PFSK-1 (cell line): ENCODE measurements around the gene RWDD3.

ENCODE experiments used
- FOXP2 ChIP-seq: optimal IDR thresholded peaks from 2 replicates; pipeline ENCODE3; 2011; ENCODE audit warnings: borderline replicate concordance, control low read depth, inconsistent platforms; ENCODE audit not compliant: insufficient read depth; ENCODE audit errors: extremely low read length, extremely low read depth
- SIN3A ChIP-seq: IDR thresholded peaks from 2 replicates; pipeline ENCODE4 v1.6.1; 2012; ENCODE audit warnings: mild to moderate bottlenecking, low read length, moderate library complexity, borderline replicate concordance; ENCODE audit not compliant: insufficient read depth
- TAF1 ChIP-seq: IDR thresholded peaks from 2 replicates; pipeline ENCODE4 v1.6.1; 2012; ENCODE audit warnings: low read length, control low read depth, borderline replicate concordance; ENCODE audit not compliant: insufficient read depth
- TF ChIP-seq, protein P1 (sequence below), 2 experiments: IDR thresholded peaks; 2 replicates each; pipeline versions ENCODE4 v1.6.1 to v1.8.0; 2011 to 2012; ENCODE audit warnings: low read depth in 2 of 2, low read length in 2 of 2, control low read depth in 1 of 2, inconsistent platforms in 1 of 2, mild to moderate bottlenecking in 1 of 2, moderate library complexity in 1 of 2; ENCODE audit not compliant: insufficient read depth in 1 of 2

GRCh38 chr1:95209291-95209690 is 24.7 kb upstream of the RWDD3 start:
- TF ChIP-seq FOXP2 (no peak), TAF1 (no peak), SIN3A (no peak)
- TF ChIP-seq, protein P1, sequence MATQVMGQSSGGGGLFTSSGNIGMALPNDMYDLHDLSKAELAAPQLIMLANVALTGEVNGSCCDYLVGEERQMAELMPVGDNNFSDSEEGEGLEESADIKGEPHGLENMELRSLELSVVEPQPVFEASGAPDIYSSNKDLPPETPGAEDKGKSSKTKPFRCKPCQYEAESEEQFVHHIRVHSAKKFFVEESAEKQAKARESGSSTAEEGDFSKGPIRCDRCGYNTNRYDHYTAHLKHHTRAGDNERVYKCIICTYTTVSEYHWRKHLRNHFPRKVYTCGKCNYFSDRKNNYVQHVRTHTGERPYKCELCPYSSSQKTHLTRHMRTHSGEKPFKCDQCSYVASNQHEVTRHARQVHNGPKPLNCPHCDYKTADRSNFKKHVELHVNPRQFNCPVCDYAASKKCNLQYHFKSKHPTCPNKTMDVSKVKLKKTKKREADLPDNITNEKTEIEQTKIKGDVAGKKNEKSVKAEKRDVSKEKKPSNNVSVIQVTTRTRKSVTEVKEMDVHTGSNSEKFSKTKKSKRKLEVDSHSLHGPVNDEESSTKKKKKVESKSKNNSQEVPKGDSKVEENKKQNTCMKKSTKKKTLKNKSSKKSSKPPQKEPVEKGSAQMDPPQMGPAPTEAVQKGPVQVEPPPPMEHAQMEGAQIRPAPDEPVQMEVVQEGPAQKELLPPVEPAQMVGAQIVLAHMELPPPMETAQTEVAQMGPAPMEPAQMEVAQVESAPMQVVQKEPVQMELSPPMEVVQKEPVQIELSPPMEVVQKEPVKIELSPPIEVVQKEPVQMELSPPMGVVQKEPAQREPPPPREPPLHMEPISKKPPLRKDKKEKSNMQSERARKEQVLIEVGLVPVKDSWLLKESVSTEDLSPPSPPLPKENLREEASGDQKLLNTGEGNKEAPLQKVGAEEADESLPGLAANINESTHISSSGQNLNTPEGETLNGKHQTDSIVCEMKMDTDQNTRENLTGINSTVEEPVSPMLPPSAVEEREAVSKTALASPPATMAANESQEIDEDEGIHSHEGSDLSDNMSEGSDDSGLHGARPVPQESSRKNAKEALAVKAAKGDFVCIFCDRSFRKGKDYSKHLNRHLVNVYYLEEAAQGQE (IDR thresholded peaks at IDR 0.05; ENCODE audit: insufficient read depth in 1 of 2, low read depth in 2 of 2, low read length in 2 of 2), result no peak
